Pons (tissue), 1 donor: ENCODE measurements around the gene AMPD2.

Experiments
- DNase-seq: peaks from one replicate; pipeline ENCODE4 v3.0.0-alpha.2; 2016; ENCODE audit warnings: low spot score

The AMPD2 gene

DNA sequence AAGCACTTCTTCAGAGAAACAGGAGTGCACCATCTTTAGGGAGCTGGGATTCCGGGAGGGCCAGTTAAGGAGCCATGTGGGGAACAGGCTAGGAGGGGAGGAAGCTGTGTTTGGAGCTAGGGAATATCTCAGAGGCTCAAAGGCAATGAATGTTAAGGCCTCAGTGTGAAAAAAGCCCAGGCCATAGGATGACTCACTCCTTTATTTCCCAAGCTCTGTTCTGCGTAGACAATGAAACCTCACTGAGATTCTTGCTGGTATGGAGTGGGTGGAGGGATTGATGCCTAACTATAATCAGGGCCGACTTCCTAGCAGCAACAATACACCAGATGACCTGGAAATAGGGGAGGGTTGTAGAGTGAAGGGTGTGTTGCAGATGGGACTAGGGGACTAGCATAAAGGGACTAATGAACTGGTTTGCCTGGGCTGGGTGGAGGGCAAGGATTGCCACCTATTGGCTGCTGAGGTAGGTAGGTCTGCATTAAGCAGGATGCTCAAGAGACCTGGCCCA is 2.3 kb upstream of the AMPD2 start:
- no peak for DNase-seq

DNA sequence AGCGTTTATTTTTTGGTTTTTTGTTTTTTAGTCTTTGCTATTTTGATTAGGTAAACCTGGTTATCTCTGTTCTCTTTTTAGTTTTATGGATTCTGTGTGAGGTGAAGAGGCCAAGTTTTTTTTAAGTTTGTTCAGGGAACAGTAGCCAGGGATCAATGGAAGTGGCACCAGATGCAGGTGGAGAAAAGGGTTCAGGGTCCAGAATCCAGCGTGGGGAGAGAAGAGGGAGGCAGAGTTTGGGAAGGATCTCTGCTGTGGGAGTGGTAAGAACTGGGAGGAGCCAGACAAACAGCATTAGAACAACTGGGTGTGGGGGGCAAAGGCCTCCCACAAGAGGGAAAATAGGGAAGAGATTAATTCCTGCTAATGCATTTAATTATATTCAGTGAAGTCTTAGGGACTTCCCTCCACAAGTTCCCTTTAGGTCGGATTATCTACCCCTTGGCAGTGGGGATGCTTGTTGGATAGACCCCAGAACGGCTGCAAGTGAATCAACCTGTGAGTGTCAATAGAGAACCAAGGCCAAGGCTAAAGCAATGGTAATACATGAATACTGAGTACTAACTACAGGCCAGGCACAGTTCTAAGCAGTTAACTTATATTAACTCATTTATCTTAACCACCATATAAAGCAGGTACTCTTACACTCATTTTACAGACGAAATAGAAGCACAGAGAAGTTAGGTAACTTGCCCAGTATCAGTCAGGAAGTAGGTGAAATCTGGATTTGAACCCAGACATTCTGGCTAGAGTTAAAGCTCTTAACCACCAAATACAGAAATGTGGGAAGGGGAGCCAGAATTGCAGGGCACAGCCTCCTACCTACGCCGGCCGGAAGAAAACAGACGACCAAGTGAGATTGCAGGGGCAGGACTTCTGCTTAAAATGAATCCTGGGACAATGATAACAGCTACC is 719 bp upstream of the AMPD2 start:
- DNase-seq, result no peak

DNA sequence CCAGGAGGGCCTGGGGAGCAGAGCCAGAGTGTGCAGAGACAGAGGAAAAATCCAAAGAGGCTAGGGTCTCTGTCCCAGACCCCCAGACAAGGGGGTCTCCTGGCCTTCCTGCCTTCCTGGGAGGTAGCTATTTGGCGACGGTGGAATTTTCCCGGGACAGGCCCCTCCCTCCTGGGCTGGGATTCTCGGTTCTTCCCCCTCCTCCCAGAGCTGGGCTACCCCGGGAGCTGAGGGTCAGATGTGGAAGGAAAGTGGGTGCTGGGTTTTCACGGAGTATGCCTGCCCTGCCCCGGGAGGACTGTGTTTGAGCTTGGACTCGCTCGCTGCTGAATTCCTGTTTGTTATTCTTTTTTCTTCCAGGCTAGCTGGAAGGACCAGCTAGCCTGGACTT is 759 bp downstream of the AMPD2 start:
- peak; percentile 34 for DNase-seq

DNA sequence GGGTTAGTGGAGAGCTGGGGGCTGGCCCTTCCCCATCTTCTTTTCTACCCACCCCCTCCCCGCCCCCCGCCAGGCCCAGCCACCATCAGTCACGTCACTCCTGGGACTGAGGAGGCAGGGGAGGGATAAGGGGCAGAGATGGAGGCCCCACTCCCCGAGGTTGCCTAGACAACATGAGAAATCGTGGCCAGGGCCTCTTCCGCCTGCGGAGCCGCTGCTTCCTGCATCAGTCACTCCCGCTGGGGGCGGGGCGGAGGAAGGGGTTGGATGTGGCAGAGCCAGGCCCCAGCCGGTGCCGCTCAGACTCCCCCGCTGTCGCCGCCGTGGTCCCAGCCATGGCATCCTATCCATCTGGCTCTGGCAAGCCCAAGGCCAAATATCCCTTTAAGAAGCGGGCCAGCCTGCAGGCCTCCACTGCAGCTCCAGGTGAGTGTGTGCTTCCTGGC is 1.2 kb downstream of the AMPD2 start:
- DNase-seq, result peak; percentile 88

DNA sequence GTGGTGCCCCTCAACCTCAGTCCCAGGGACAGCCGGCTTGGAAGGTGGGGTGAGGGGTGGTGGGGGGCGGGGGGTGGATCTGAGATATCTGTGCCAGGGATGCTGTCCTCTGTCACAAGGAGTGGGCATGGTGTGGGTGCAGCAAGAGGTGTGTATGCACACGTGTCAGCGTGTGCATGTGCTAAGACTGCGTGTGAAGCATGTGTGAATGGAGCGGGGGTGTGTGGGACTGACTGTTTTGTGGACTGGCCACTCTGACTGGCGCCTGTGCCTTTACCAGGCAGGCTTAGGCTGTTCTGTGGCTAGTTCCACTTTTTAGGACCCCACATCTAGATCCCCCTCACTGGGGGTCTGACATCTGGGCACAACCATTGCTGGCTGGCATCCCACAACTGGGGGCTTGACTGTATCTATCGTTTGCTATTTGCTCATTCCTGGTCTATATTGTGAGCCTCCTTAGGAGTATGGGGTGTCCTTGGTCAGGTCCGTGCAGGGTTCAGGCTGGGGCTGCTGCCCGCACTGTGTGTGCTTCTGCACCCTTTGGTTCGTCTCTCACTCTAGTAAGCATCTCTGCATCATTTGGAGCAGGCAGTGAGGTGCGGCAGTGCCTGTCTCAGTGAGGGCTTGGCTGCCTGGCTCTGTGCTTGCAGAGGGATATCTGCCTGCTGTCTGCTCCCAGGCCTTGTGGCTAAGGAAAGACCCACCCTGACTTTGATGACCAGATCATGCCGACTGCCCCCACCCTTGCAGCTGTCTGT is 1.9 kb downstream of the AMPD2 start:
- no peak for DNase-seq

DNA sequence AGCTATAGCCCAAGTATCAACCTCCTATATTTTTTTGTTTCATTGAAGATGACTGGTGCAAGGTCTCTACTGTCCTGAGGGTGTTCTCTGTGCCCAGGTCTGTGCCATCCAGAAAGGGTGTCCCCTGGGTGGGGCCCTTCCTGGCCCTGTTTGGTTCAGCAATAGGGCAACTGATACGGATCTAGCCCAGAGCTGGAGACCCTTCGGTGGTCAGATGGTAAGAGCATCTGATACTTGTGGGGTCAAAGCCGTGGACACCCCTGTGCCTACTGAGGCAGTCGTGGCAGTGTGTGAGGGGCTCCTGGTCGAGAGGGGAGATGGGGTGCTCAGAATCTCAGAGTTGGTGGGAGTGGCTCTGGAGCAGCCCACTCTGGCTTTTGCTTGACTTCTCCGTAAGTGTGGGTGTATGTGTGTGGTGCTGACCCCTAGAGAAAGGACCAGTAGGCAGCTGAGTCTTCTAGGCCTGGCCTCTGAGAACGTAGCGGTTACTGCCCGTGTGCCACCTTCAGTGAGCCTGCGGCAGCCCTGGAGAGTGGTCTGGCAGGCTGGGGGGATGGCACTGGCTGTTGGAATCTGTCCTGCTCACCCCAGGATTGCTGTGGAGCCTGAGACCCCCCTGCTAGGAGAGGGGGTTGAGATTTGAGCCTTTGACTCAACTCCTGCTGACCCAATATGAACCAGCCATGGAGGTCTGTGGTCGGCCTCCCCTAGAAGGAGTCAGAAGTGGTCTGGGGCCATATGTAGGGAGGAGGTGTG is 2.7 kb downstream of the AMPD2 start:
- no peak for DNase-seq

DNA sequence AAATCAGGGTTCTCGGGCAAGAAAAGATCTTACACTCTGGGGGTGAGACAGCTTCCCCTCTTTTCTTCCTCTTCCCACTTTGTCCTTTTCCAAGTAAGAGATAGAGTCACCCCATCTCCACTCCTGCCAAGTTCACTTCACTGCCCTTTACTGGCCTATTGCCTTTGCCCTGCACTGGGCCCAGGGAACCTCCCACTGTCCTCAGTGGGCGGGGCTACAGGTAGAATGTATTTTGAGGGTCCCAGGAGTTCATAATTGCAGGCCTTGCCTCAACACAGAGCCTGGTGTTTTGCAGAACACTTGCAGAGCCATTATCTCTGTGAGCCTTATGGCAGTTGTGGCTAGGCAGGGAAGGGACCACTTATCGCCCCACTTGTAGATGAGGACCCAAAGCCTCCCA is 3.3 kb downstream of the AMPD2 start:
- no peak for DNase-seq

DNA sequence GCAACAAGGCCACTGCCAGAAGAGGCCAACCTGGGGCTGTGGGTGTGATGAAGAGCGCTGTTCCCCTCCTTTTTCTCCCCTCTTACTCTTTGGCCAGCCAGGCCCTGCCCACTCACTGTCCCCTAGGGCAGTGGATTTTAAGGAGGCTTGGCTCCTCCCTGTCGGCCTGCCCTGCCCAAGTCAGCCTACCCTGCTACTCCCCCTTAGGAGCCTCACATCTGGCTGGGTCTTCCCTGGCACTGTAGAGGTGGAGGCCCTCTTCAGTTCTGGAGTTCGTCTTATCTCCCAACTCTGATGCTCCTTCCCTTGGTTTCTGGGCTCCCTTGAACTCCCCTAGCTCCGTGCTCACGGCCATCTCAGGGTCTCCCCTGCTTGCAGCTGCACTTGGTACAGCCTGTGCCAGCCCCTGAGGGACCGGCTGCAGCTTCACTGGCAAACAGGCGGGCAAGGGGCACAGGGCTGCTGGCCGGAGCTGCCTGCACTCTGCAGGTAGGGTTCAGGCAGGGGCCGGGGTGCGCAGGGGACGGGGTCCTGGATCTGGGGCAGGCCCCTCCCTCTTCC is 4.0 kb downstream of the AMPD2 start:
- peak; percentile 49 for DNase-seq

DNA sequence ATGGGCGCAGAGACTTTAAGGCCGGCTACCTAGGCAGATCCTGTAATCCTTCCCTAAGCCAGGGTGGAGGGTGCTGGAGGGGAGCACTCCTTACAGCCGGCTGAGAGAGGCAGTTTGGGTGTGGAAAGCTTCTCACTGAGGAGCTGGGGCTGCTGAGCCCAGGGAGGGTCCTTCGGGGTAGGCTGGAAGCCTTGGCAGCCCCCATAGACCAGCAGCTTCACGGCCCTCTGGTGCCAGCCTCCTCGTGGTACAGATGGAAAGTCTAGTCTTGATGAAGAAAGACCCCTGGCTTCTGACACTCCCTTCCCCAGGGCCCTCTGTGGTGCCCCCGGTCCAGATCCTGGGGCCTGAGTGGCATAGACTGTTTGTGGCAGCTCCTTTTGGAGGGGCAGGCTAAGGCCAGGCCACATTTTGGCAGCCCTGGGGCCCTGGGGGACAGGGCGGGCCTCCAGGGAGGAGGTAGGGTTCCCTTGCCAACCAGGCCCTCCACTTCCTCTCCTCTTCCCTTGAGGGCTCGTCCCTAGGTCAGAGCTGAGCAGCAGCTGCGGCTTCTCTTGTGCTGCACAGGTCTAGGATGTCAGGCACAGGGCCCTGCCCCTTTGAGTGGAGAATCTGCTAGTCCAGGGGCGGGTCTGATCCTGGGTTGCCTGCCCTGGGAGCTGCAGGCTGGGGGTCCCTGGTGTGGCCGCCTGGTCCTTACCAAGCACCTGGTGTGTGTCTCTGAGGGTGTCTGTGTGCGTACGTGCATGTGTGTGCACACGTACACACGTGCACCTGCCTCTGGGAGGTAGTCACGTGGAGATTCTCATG is 4.8 kb downstream of the AMPD2 start:
- no peak for DNase-seq

DNA sequence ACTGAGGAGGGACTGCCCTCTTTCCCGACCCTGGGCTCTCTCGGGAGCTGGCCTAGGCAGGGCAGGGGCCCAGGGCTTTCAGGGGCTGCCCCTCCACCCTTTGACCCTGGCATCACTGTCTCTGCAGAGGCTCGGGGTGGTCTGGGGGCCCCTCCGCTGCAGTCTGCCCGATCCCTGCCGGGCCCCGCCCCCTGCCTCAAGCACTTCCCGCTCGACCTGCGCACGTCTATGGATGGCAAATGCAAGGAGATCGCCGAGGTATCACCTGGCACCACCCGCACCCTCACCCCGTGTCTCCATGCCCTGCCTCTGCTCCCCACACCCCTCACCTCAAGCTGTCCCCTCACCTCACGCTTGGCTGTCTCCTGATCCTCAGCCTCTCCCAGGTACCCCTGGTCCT is 5.5 kb downstream of the AMPD2 start:
- no peak for DNase-seq

DNA sequence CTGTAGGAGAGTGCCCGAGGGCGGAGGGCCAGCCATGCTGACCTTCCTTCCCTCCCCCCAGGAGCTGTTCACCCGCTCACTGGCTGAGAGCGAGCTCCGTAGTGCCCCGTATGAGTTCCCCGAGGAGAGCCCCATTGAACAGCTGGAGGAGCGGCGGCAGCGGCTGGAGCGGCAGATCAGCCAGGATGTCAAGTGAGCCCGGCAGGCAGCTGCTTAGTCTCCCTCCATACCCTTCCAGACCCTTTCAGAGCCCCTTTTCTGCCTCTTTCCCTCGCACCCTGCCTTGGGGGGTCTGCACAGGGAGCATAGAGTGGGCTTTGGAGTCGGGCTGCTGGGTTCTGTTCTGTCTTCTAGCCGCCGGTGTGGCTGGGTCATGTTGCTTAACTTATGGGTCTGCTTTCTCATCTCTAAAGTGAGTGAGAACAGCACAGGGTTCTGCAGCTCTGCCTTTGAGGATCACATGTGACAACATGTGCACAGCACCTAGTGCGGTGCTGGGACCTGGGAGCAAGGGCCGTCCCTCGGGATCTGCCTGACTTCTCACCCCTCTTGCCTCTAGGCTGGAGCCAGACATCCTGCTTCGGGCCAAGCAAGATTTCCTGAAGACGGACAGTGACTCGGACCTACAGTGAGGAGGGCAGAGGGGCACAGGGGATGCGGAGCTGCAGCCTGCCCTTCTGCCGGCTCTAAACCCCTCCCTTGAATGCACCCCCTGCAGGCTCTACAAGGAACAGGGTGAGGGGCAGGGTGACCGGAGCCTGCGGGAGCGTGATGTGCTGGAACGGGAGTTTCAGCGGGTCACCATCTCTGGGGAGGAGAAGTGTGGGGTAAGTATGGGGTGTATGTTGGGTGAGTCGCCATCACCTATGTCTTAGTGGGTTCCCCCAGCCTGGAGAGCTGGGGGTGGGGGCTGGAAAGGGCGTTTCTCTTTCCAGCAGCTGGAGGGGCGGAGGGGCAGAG is 6.2 kb downstream of the AMPD2 start:
- DNase-seq, result no peak

DNA sequence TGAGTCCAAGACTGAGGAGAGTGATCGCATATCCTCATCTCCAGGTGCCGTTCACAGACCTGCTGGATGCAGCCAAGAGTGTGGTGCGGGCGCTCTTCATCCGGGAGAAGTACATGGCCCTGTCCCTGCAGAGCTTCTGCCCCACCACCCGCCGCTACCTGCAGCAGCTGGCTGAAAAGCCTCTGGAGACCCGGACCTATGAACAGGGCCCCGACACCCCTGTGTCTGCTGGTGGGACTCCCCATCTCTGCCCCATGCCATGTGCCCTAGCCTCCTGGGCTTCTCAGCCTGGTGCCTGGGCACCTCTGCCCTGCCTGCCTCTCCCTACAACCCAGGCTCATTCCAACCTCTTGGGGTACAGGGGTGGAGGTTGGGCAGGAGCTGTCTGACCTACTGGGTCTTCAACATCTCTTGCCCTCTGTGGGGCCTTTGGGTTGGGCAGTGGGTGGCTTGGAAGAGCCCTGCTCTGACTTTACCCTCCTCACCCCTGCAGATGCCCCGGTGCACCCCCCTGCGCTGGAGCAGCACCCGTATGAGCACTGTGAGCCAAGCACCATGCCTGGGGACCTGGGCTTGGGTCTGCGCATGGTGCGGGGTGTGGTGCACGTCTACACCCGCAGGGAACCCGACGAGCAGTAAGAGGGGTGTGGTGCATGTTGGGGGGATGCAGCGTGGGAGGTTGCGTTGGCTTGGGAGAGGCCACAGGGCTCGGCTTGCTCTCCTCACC is 7.2 kb downstream of the AMPD2 start:
- DNase-seq, result no peak

DNA sequence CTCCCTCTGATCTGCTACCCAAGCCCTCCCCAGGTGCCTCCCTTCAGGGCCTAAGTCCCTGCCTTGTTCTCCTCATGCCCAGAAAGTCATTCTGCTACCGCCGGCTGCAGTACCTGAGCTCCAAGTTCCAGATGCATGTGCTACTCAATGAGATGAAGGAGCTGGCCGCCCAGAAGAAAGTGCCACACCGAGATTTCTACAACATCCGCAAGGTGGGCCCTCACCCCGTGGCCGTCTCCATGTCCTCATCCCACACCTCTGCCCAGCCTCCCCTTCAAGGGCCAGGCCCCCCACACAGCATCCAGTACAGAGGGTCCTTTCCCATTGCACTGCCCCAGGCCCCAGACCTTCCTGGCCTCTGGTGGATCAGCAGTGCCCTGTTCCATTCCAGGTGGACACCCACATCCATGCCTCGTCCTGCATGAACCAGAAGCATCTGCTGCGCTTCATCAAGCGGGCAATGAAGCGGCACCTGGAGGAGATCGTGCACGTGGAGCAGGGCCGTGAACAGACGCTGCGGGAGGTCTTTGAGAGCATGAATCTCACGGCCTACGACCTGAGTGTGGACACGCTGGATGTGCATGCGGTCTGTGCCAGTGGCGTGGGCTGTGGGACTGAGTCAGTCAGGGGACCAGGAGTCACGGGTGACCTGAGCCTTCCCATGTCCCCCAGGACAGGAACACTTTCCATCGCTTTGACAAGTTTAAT is 8.2 kb downstream of the AMPD2 start:
- DNase-seq, result no peak

DNA sequence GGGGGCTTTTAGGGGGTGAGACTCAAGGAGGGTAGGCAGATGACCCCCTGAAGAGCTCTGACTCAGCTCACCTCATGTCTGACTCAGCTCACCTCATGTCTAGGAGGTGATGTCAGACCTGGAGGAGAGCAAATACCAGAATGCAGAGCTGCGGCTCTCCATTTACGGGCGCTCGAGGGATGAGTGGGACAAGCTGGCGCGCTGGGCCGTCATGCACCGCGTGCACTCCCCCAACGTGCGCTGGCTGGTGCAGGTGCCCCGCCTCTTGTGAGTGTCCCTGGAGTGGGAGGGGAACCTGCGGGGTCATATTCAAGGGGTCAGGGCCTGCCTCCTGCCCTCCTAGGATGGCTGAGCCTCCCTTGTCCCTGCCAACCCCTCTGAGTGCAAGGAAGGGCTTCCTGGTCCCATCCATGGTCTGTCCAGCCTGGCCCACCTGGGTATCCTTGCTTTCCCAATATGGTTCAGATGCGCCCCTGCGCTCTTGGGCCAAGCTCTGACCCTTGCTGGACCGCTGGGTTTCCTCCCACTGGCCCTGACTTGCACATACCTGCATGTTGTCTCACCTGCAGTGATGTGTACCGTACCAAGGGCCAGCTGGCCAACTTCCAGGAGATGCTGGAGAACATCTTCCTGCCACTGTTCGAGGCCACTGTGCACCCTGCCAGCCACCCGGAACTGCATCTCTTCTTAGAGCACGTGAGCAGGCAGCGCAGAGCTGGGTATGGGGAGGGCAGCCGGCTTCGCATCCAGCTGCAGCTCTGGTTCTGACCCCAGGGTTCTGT is 9.1 kb downstream of the AMPD2 start:
- no peak for DNase-seq

DNA sequence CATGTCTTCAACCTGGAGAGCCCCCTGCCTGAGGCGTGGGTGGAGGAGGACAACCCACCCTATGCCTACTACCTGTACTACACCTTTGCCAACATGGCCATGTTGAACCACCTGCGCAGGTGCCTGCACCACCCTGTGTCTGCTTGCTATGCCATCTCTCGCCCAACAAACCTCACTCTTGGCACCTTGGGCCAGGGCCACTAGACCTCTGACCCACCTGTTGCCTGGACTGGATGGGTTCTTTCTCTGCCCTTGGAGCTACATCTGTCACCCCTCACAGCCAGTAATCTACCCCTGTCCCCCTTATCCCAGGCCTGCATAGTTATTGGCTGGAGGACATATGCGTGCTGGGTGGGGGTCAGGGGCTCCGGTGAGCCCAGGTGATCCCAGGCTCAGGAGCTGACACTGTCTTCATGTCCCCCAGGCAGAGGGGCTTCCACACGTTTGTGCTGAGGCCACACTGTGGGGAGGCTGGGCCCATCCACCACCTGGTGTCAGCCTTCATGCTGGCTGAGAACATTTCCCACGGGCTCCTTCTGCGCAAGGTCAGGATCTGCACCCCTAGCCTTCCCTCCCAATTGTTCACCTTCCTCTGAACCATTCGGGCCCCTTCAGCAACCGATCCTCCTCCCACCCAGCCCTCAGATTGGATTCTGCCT is 9.9 kb downstream of the AMPD2 start:
- no peak for DNase-seq

DNA sequence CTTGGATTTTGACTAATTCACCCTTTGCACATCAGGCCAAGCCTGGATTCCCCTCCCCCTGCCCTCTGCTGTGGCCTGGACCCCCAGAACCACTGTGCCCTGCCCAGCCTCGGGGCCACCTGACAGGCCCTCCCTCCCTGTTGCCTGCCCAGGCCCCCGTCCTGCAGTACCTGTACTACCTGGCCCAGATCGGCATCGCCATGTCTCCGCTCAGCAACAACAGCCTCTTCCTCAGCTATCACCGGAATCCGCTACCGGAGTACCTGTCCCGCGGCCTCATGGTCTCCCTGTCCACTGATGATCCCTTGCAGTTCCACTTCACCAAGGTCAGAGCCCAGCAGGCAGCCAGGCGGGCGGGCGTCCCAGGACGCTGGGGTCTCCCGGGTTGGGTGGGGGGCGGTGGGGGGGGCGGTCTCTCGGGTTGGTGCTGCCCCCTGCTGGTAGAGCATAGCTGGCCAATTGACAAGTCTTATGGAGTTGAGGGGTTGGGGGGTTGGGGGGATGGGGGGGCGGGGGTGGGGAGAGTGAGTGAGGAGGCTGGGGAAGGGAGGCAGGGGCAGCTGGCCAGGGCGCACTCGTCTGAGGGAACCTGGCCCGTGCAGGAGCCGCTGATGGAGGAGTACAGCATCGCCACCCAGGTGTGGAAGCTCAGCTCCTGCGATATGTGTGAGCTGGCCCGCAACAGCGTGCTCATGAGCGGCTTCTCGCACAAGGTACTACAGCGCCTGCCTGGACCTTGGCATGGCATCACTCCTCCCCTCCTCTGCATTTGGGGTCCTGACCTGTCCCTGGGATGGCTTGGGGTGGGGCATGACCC is 10.7 kb downstream of the AMPD2 start:
- no peak for DNase-seq
